OCI-LY1 (cell line): ENCODE data around the gene CACNA1B.

Experiments used
- H2AFZ ChIP-seq: fragments of 200-600 bp; sonication (generic), shearing (Covaris generic); 2 replicates; pipeline ENCODE4 v1.6.0; 2014; ENCODE audit warnings: antibody characterized with exemption, mild to moderate bottlenecking, low read length
- H3F3A ChIP-seq: fragments of 200-600 bp; sonication (generic), shearing (Covaris generic); 2 replicates; pipeline ENCODE4 v1.6.0; 2014; ENCODE audit warnings: mild to moderate bottlenecking, antibody characterized with exemption, low read length, moderate library complexity; ENCODE audit not compliant: insufficient read depth
- H3K27ac ChIP-seq: fragments of 200-600 bp; sonication (generic); 2 replicates; pipeline ENCODE4 v1.5.1; 2014; ENCODE audit warnings: low read length, mixed run types, mild to moderate bottlenecking, low read depth; ENCODE audit not compliant: poor library complexity, severe bottlenecking
- H3K27me3 ChIP-seq: fragments of 200-600 bp; sonication (generic); 2 replicates; pipeline ENCODE4 v1.6.0; 2014; ENCODE audit warnings: antibody characterized with exemption, mild to moderate bottlenecking, low read length, moderate library complexity; ENCODE audit not compliant: insufficient read depth
- H3K36me3 ChIP-seq: fragments of 200-600 bp; sonication (generic); 2 replicates; pipeline ENCODE4 v1.6.1; 2014; ENCODE audit warnings: mild to moderate bottlenecking, antibody characterized with exemption, low read length, moderate library complexity, mixed read lengths; ENCODE audit not compliant: insufficient read depth
- H3K4me1 ChIP-seq: fragments of 200-600 bp; sonication (generic); 2 replicates; pipeline ENCODE4 v1.5.1; 2014; ENCODE audit warnings: mild to moderate bottlenecking, low read length, moderate library complexity; ENCODE audit not compliant: insufficient read depth, severe bottlenecking
- H3K4me2 ChIP-seq: fragments of 200-600 bp; sonication (generic), shearing (Covaris generic); 2 replicates; pipeline ENCODE4 v1.6.1; 2014; ENCODE audit warnings: low read length
- H3K4me3 ChIP-seq: fragments of 200-600 bp; sonication (generic); 2 replicates; pipeline ENCODE4 v1.5.1; 2014; ENCODE audit warnings: low read length, low read depth, mild to moderate bottlenecking, mixed read lengths; ENCODE audit not compliant: poor library complexity, severe bottlenecking
- H3K79me2 ChIP-seq: fragments of 200-600 bp; shearing (Covaris generic); 2 replicates; pipeline ENCODE4 v1.6.1; 2016; ENCODE audit warnings: mixed run types, low read length, mixed read lengths; ENCODE audit not compliant: insufficient read depth
- H3K9ac ChIP-seq: fragments of 200-600 bp; sonication (generic), shearing (Covaris generic); 2 replicates; pipeline ENCODE4 v1.6.1; 2014; ENCODE audit warnings: mild to moderate bottlenecking, low read length, mixed read lengths
- H3K9me2 ChIP-seq: fragments of 200-600 bp; sonication (generic), shearing (Covaris generic); 2 replicates; pipeline ENCODE4 v1.6.1; 2014; ENCODE audit warnings: low read depth, mild to moderate bottlenecking, low read length, mixed read lengths
- H3K9me3 ChIP-seq: fragments of 200-600 bp; shearing (Covaris generic); 2 replicates; pipeline ENCODE4 v1.6.1; 2014; ENCODE audit warnings: low read length, mixed read lengths
- H4K20me1 ChIP-seq: fragments of 200-600 bp; sonication (generic), shearing (Covaris generic); 2 replicates; pipeline ENCODE4 v1.6.0; 2016; ENCODE audit warnings: mild to moderate bottlenecking, low read length; ENCODE audit not compliant: insufficient read depth
- EZH2 ChIP-seq: fragments of 200-600 bp; sonication (generic), shearing (Covaris generic); IDR thresholded peaks from 2 replicates; pipeline ENCODE4 v1.8.0; 2017; ENCODE audit warnings: borderline replicate concordance, mixed run types, mild to moderate bottlenecking, antibody characterized with exemption, low read length, moderate library complexity, mixed read lengths
- TF ChIP-seq, protein P1 (sequence below): fragments of 200-600 bp; sonication (generic), shearing (Covaris generic); IDR thresholded peaks from 2 replicates; pipeline ENCODE4 v1.5.1; 2017; ENCODE audit warnings: mild to moderate bottlenecking, antibody characterized with exemption, low read length, moderate library complexity, mixed read lengths

CACNA1B gene

DNA sequence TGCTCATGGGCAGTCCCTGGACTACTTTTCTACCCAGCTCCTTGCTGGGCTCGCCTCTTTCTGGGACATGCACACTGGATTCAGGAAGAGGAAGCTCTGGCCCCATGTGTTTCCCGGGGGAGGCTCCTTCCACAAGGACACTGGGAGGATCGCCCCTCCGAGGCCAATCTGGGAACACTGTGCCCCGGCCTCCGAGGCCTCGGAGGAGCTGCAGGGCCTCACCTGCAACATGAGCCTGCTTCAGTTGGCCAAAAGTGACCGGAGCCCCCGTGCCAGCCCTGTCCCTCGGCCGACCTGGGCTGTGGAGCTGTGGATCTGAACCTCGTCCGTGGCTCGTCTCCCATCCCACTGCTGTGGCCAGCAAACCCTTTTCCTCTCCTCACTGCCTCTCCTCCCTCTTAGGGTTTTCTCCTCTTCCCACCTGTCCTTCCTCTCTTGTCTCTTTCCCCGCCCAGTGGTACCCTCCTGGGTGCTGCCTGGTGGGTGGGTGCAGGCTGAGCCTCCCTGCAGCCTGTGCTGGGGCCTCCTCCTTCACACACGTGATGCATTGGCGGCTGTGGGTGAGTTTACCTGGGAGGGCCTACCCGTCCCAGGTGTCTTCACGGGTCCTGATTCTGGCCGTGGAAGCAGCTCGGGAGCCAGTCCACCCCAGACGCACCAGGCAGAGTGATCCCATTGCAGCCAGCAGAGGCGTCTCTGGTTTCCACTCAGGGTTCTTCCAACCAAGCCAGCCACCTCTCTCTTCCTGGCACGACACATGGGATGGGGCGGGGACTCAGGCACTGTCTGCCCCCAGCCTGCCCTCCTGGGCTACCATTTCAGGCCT is 241.8 kb downstream of the CACNA1B start:
- Histone ChIP-seq H3K27ac (no peak overlapping the region), H3F3A (no peaks in the 10 kb centered on the region), H3K79me2 (no peaks in the 10 kb centered on the region), H3K36me3 (no peaks in the 10 kb centered on the region), H3K4me2 (no peak overlapping the region), H4K20me1 (no peaks in the 10 kb centered on the region), H2AFZ (no peak overlapping the region), H3K27me3 (no peaks in the 10 kb centered on the region; the same call in 1 of the 2 replicates), H3K9ac (no peak overlapping the region), H3K9me2 (no peaks in the 10 kb centered on the region), H3K9me3 (no peaks in the 10 kb centered on the region), H3K4me1 (no peaks in the 10 kb centered on the region), H3K4me3 (no peak overlapping the region)
- TF ChIP-seq EZH2 = no peak
- TF ChIP-seq, protein P1, sequence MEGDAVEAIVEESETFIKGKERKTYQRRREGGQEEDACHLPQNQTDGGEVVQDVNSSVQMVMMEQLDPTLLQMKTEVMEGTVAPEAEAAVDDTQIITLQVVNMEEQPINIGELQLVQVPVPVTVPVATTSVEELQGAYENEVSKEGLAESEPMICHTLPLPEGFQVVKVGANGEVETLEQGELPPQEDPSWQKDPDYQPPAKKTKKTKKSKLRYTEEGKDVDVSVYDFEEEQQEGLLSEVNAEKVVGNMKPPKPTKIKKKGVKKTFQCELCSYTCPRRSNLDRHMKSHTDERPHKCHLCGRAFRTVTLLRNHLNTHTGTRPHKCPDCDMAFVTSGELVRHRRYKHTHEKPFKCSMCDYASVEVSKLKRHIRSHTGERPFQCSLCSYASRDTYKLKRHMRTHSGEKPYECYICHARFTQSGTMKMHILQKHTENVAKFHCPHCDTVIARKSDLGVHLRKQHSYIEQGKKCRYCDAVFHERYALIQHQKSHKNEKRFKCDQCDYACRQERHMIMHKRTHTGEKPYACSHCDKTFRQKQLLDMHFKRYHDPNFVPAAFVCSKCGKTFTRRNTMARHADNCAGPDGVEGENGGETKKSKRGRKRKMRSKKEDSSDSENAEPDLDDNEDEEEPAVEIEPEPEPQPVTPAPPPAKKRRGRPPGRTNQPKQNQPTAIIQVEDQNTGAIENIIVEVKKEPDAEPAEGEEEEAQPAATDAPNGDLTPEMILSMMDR = no peak

DNA sequence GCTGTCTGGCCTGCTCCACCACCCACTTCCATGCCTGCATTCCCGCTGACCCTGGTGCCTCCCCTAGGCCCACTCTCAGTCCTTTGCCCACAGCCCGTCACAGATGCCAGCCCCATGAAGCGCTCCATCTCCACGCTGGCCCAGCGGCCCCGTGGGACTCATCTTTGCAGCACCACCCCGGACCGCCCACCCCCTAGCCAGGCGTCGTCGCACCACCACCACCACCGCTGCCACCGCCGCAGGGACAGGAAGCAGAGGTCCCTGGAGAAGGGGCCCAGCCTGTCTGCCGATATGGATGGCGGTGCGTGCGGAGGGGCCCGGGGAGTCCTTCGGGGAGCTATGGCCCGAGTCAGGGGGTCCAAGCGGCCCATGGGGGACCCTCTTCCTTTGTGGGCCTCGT is 242.5 kb downstream of the CACNA1B start:
- Histone ChIP-seq H2AFZ (no peak overlapping the region), H3K27ac (no peak overlapping the region), H3K36me3 (no peaks in the 10 kb centered on the region), H3K9me3 (no peaks in the 10 kb centered on the region), H3K9ac (no peak overlapping the region), H3K4me3 (no peak overlapping the region), H3K27me3 (no peaks in the 10 kb centered on the region; the same call in 1 of the 2 replicates), H3K9me2 (no peaks in the 10 kb centered on the region), H3K4me2 (no peak overlapping the region), H3K4me1 (no peaks in the 10 kb centered on the region), H3F3A (no peaks in the 10 kb centered on the region), H3K79me2 (no peaks in the 10 kb centered on the region), H4K20me1 (no peaks in the 10 kb centered on the region)
- TF ChIP-seq EZH2 = no peak
- TF ChIP-seq, protein P1 = no peak

DNA sequence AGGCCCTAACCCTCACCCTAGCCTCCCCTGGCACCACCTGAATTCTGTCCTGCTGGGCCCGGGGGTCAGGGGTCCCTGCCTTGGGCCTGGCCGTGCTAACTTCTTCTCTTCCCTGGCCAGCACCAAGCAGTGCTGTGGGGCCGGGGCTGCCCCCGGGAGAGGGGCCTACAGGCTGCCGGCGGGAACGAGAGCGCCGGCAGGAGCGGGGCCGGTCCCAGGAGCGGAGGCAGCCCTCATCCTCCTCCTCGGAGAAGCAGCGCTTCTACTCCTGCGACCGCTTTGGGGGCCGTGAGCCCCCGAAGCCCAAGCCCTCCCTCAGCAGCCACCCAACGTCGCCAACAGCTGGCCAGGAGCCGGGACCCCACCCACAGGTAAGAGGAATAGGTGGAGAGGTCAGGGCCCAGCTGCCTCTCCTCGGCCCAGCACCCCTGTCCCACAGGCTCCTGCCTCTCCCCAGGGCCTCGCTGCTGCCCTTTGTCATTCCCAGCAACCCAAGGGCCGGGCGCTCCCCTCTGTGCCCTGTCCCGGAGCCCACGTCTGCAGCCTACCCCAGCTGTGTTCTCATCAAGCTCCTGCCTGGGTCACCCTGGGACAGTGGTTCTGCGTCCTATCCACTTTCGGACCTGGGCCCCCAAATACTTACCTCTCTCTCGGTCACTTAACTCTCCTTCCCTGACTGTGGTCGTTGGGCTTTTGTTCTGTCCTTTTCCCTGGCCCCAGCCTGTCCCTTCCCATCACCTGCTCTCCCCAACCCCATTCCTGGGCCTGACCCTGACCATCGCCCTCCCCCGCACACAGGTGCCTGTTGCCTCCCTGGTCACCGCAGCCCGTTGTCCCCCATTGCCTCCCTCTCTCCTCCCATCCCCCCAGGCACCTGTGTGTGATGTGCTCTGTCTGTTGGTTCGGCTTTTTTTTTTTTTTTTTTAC is 243.2 kb downstream of the CACNA1B start:
- Histone ChIP-seq H3K4me1 (no peaks in the 10 kb centered on the region), H3K27me3 (no peaks in the 10 kb centered on the region; the same call in 1 of the 2 replicates), H3K9me3 (no peaks in the 10 kb centered on the region), H3K4me2 (no peak overlapping the region), H3K9ac (no peak overlapping the region), H3K79me2 (no peaks in the 10 kb centered on the region), H3K4me3 (no peak overlapping the region), H3K9me2 (no peaks in the 10 kb centered on the region), H2AFZ (no peak overlapping the region), H3K27ac (no peak overlapping the region), H4K20me1 (no peaks in the 10 kb centered on the region), H3K36me3 (no peaks in the 10 kb centered on the region), H3F3A (no peaks in the 10 kb centered on the region)
- no peak for TF ChIP-seq EZH2
- TF ChIP-seq, protein P1 = no peak
